ENCODE data around the gene MPP3.

GRCh38 chr17:43782913-43783680 lies 49.8 kb downstream of the MPP3 start:
- TF ChIP-seq CTCF (IDR thresholded peaks at IDR 0.05) (no peak), EZH2 (IDR thresholded peaks at IDR 0.05; ENCODE audit: borderline replicate concordance, insufficient read depth, low read depth, low read length, poor library complexity, severe bottlenecking) (no peak)
